Endodermal cell (in vitro differentiated cells): ENCODE measurements around the gene FCN1. TPM values are rescaled to one million over a fixed set of nuclear protein-coding genes. Genes with fewer than 3 reads are reported as not detected.
A peak's percentile ranks its signal among the peaks of the same experiment; 100 is the strongest.

Experiments
- DNase-seq: peaks from one replicate; pipeline ENCODE4 v3.0.0-alpha.2; 2017
- H3K27ac ChIP-seq: 2 replicates; pipeline ENCODE4 v1.5.1; 2013; ENCODE audit warnings: mild to moderate bottlenecking, low read depth, low read length, moderate library complexity
- H3K27me3 ChIP-seq: 2 replicates; pipeline ENCODE4 v1.6.1; 2013; ENCODE audit warnings: mild to moderate bottlenecking, low read length, moderate library complexity; ENCODE audit not compliant: insufficient read depth, control insufficient read depth, poor library complexity, severe bottlenecking
- H3K36me3 ChIP-seq: 2 replicates; pipeline ENCODE4 v1.7.0; 2013; ENCODE audit warnings: mild to moderate bottlenecking, low read length, moderate library complexity; ENCODE audit not compliant: control insufficient read depth, insufficient read depth
- H3K4me1 ChIP-seq: one replicate; pipeline ENCODE4 v1.7.0; 2013; ENCODE audit warnings: low read length; ENCODE audit not compliant: control insufficient read depth, insufficient read depth
- H3K4me3 ChIP-seq: 2 replicates; pipeline ENCODE4 v1.5.1; 2013; ENCODE audit warnings: mild to moderate bottlenecking, low read length, moderate library complexity
- H3K9ac ChIP-seq: 2 replicates; pipeline ENCODE4 v1.6.1; 2013; ENCODE audit warnings: mild to moderate bottlenecking, low read length, moderate library complexity; ENCODE audit not compliant: poor library complexity, severe bottlenecking; ENCODE audit errors: extremely low read depth
- H3K9me3 ChIP-seq: 2 replicates; pipeline ENCODE4 v1.6.1; 2013; ENCODE audit warnings: mild to moderate bottlenecking, low read length, moderate library complexity; ENCODE audit not compliant: control insufficient read depth
- H3K27ac Mint-ChIP-seq: 2 replicates; pipeline ENCODE4 v1.8.0; 2020; ENCODE audit warnings: mixed read lengths
- H3K27me3 Mint-ChIP-seq: 2 replicates; pipeline ENCODE4 v1.8.0; 2021; ENCODE audit warnings: mild to moderate bottlenecking, mixed read lengths; ENCODE audit not compliant: insufficient read depth
- H3K36me3 Mint-ChIP-seq: 2 replicates; pipeline ENCODE4 v1.8.0; 2020; ENCODE audit warnings: low read depth, mixed read lengths
- H3K4me1 Mint-ChIP-seq: 2 replicates; pipeline ENCODE4 v1.8.0; 2020; ENCODE audit warnings: mixed read lengths
- H3K4me3 Mint-ChIP-seq: 2 replicates; pipeline ENCODE4 v1.8.0; 2020; ENCODE audit warnings: mild to moderate bottlenecking, moderate library complexity, mixed read lengths
- H3K9me3 Mint-ChIP-seq: 2 replicates; pipeline ENCODE4 v1.8.0; 2020; ENCODE audit warnings: mild to moderate bottlenecking, mixed read lengths
- WGBS, 2 experiments: methylation state at CpG; one replicate each; pipeline versions ENCODE4 v1.1.5 to v1.1.7; 2013; ENCODE audit warnings: missing lambda C conversion rate in 2 of 2, mixed read lengths in 1 of 2; ENCODE audit not compliant: insufficient coverage in 1 of 2, insufficient read length in 1 of 2; 5-methylcytosine and 5-hydroxymethylcytosine counted together
- long read RNA-seq, 4 experiments: library from polyadenylated mRNA in 2 of 4; library from RNA in 1 of 4; library from capped mRNA in 1 of 4; stranded (forward) in 3 of 4; unstranded in 1 of 4; transcript quantifications; one replicate each; pipeline ENCODE4 v2.0.0, GENCODE V29; 2020 to 2021; ENCODE audit warnings: inconsistent platforms in 1 of 4
- polyA plus RNA-seq, 2 experiments: library from polyadenylated mRNA; stranded (reverse); fragments of 50-300 nt; gene quantifications; one replicate each; pipeline ENCODE4 v1.2.3, GENCODE V29; 2013
- total RNA-seq, 2 donors: library from RNA; stranded (reverse); fragmentation: NEBNext Ultra II Directional in 1 of 2; extraction: Animal tissue kit (Norgen Biotek cat#: 25700) in 1 of 2; gene quantifications; 2 replicates in 1 of 2; 3 replicates in 1 of 2; pipeline ENCODE4 v1.2.1, GENCODE V29; 2021
- TF ChIP-seq, protein P1 (sequence below): fragments of 200-600 bp; sonication (generic); conservative IDR thresholded peaks from 2 replicates; pipeline ENCODE4 v1.5.0; 2021; ENCODE audit warnings: antibody characterized with exemption, mild to moderate bottlenecking

The FCN1 gene
- total RNA-seq = not detected
- polyA plus RNA-seq (2013, experiment 1 of 2) = not detected
- not detected for polyA plus RNA-seq (2013, experiment 2 of 2)
- long read RNA-seq, experiment 1 = 0 reads
- long read RNA-seq, experiment 2 = 0 reads
- long read RNA-seq, experiment 3 = 0 reads
- long read RNA-seq, experiment 4 = 0 reads

- H3K9me3 ChIP-seq = peaks cover 4% of the 10 kb centered on the region
- no peaks in the 10 kb centered on the region for H3K27me3 ChIP-seq
- Mint-ChIP-seq H3K27ac (no peak within 1 kb of the TSS), H3K36me3 (peaks cover 2% of the 10 kb centered on the region), H3K4me1 (no peaks in the 10 kb centered on the region), H3K4me3 (no peak within 1 kb of the TSS), H3K27me3 (peaks cover 2% of the 10 kb centered on the region), H3K9me3 (peaks cover 16% of the 10 kb centered on the region)
- TF ChIP-seq, protein P1, sequence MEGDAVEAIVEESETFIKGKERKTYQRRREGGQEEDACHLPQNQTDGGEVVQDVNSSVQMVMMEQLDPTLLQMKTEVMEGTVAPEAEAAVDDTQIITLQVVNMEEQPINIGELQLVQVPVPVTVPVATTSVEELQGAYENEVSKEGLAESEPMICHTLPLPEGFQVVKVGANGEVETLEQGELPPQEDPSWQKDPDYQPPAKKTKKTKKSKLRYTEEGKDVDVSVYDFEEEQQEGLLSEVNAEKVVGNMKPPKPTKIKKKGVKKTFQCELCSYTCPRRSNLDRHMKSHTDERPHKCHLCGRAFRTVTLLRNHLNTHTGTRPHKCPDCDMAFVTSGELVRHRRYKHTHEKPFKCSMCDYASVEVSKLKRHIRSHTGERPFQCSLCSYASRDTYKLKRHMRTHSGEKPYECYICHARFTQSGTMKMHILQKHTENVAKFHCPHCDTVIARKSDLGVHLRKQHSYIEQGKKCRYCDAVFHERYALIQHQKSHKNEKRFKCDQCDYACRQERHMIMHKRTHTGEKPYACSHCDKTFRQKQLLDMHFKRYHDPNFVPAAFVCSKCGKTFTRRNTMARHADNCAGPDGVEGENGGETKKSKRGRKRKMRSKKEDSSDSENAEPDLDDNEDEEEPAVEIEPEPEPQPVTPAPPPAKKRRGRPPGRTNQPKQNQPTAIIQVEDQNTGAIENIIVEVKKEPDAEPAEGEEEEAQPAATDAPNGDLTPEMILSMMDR = no peak
- H3K36me3 ChIP-seq = no peaks in the 10 kb centered on the region
- H3K27ac ChIP-seq = no peak within 1 kb of the TSS
- H3K4me3 ChIP-seq = no peak within 1 kb of the TSS
- H3K9ac ChIP-seq = no peak within 1 kb of the TSS
- H3K4me1 ChIP-seq = no peaks in the 10 kb centered on the region
- WGBS, 2 experiments = 88 to 91% methylated on average over 5 to 11 of the region's 11 CpGs
- DNase-seq = no peak
Measured at GRCh38 chr9:134917431-134918373, at the start of gene FCN1. Gene FCN1 (minus strand): TSS chr9:134917912. CDS start chr9:134917871, 41 bp downstream.

DNA sequence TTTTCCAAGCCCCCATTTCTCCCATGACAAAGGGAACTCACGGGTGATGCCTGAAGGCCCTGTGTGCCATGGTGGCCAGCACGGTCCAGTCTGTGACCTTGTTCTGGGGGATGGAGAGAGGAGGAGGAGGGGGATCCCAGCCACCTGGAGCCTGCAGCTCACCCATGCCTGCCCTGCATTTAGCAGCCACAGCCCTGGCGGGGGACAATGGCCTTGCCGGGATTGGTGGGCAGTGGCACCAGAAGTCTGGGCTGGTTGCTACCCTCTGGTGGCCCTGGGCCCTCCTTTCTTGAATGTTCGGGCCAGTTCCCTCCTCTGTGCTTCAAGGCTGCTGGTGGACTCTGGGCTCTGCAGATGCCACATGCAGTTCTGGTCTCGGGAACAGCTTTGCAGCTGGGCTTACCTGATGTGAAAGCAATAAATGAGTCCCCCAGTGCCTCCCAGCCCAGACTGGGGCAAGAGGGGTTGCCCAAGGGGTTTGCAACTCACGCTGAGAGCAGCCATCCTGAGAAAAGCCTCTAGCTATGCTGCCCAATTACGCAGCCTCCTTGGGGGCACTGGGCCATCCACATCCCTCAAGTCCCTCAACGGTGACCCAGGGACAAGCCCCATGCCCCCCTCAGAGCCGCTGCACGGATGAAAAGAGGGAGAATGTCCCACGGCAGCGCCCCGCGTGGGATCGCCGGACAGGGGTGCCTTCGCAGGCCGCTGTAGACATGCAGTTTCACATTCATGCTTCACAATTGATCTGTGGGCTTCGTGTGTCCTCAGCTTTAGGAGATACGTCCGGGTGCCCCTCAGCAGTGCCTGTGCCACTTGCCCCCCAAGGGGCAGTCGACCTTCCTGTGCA is 49.2 kb upstream of the FCN1 start:
- Histone ChIP-seq H3K9ac (no peak overlapping the region), H3K27ac (no peak overlapping the region), H3K36me3 (no peaks in the 10 kb centered on the region), H3K4me1 (no peaks in the 10 kb centered on the region), H3K27me3 (no peaks in the 10 kb centered on the region), H3K4me3 (no peak overlapping the region), H3K9me3 (no peaks in the 10 kb centered on the region)
- TF ChIP-seq, protein P1 = no peak
- Mint-ChIP-seq H3K36me3 (no peaks in the 10 kb centered on the region), H3K9me3 (no peaks in the 10 kb centered on the region), H3K27ac (no peak overlapping the region), H3K4me3 (no peak overlapping the region), H3K4me1 (no peaks in the 10 kb centered on the region), H3K27me3 (peaks cover 1% of the 10 kb centered on the region)
- peak; percentile 35 for DNase-seq
- WGBS, 2 experiments = 87% methylated on average over 17 to 23 of the region's 23 CpGs

- H3K36me3 Mint-ChIP-seq = no peaks in the 10 kb centered on the region
- 84 to 85% methylated on average over 9 to 12 of the region's 12 CpGs for WGBS, 2 experiments
Measured at GRCh38 chr9:134966270-134966669, 48.6 kb upstream of the FCN1 start.

More at GRCh38 chr9:134966270-134966669, 48.6 kb upstream of the FCN1 start:
- no peaks in the 10 kb centered on the region for H3K4me1 Mint-ChIP-seq
- no peaks in the 10 kb centered on the region for H3K9me3 Mint-ChIP-seq
- H3K9me3 ChIP-seq = no peaks in the 10 kb centered on the region
- no peak overlapping the region for H3K27ac ChIP-seq
- H3K27ac Mint-ChIP-seq = no peak overlapping the region
- H3K4me1 ChIP-seq = no peaks in the 10 kb centered on the region
- no peak overlapping the region for H3K9ac ChIP-seq
- peak; percentile 32 for DNase-seq
- no peaks in the 10 kb centered on the region for H3K27me3 ChIP-seq
- no peak overlapping the region for H3K4me3 ChIP-seq
- TF ChIP-seq, protein P1 = peak; percentile 21
- no peak overlapping the region for H3K4me3 Mint-ChIP-seq
- no peaks in the 10 kb centered on the region for H3K27me3 Mint-ChIP-seq
- H3K36me3 ChIP-seq = no peaks in the 10 kb centered on the region
